ENCODE measurements around the gene LGR6. TPM values are rescaled to one million over a fixed set of nuclear protein-coding genes. Genes with fewer than 3 reads are reported as not detected.

Gene LGR6
- total RNA-seq, 6 donors from 2014 or later: 0.46 to 5.2 (median 1.1) TPM

- no peak overlapping the region for H3K4me3 ChIP-seq
- no peak for TF ChIP-seq CTCF (IDR thresholded peaks at IDR 0.05)
- no peak for TF ChIP-seq POLR2AphosphoS5 (IDR thresholded peaks at IDR 0.05)
- no peak for ATAC-seq (ENCODE audit: low FRiP score in 2 of 2)
- 69 to 80% methylated on average over 1 to 3 of the region's 3 CpGs for WGBS, 2 donors
- no peak overlapping the region for H3K27ac ChIP-seq
- H3K4me1 ChIP-seq: peaks cover 15 to 25% (median 20%) of the 10 kb centered on the region in 4 donors
- no peaks in the 10 kb centered on the region for H3K27me3 ChIP-seq
- DNase-seq: no peak
- H3K9me3 ChIP-seq: no peaks in the 10 kb centered on the region
- H3K36me3 ChIP-seq: no peaks in the 10 kb centered on the region
Measured at GRCh38 chr1:202146993-202147392, 46.6 kb upstream of the LGR6 start.

DNA sequence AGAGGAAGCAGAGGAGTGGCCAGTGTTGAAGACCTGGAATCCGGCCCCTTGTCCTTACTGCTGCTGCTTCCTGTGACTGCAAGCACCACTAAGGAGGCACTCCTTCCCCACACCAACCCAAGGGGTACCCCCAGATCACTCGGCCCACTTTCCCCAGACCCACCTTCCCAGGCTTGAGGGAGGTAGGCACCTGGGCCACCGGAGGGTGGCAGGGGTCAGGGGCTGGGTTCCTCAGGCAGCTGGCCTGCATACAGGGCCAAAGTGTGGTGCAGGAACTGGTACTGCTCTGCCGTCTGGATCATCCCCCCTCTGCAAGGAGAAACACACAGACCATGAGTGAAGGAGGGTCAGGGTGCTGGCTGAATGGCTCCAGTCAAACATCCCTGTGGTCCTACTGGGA lies 45.2 kb upstream of the LGR6 start:
- Histone ChIP-seq H3K9me3 (no peaks in the 10 kb centered on the region), H3K4me3 (no peak overlapping the region)

DNA sequence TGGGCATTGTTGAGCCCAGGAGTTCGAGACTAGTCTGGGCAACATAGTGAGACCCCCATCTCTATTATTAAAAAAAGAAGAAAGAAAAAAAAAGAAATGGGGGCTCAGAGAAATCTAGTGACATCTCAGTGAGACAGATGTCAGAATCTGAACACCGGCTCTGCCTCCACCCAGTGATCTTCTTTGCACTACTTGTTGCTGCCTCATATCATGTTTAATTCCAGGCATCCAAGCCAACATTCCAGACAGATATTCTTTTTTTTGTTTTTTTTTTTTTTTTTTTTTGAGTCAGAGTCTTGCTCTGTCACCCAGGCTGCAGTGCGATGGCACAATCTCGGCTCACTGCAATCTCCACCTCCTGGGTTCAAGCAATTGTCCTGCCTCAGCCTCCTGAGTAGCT lies 44.0 kb upstream of the LGR6 start:
- Histone ChIP-seq H3K27me3 (no peaks in the 10 kb centered on the region), H3K4me3 (no peak overlapping the region), H3K9me3 (no peaks in the 10 kb centered on the region), H3K36me3 (no peaks in the 10 kb centered on the region), H3K27ac (no peak overlapping the region), H3K4me1 (peaks cover 6 to 16% (median 9%) of the 10 kb centered on the region in 4 donors)
- ATAC-seq (ENCODE audit: low FRiP score in 2 of 2) (no peak), DNase-seq (no peak)
- TF ChIP-seq POLR2A (IDR thresholded peaks at IDR 0.05): no peak
- TF ChIP-seq POLR2AphosphoS5 (IDR thresholded peaks at IDR 0.05): no peak
- no peak for TF ChIP-seq CTCF (IDR thresholded peaks at IDR 0.05)
- no peak for TF ChIP-seq EP300 (IDR thresholded peaks at IDR 0.05)
- WGBS, 2 donors: 82 to 88% methylated on average over 4 of the region's 4 CpGs

More for the DNA sequence above, 45.2 kb upstream of the LGR6 start:
- WGBS, 2 donors: 73 to 75% methylated on average over 1 to 4 of the region's 4 CpGs
- H3K4me1 ChIP-seq: peaks cover 6 to 13% (median 9%) of the 10 kb centered on the region in 4 donors
- no peak for TF ChIP-seq POLR2AphosphoS5 (IDR thresholded peaks at IDR 0.05)
- TF ChIP-seq EP300 (IDR thresholded peaks at IDR 0.05): no peak
- TF ChIP-seq POLR2A (IDR thresholded peaks at IDR 0.05): no peak
- no peak for TF ChIP-seq CTCF (IDR thresholded peaks at IDR 0.05)
- ATAC-seq (ENCODE audit: low FRiP score in 2 of 2) (no peak), DNase-seq (no peak)
- H3K36me3 ChIP-seq: no peaks in the 10 kb centered on the region
- H3K27ac ChIP-seq: no peak overlapping the region
- H3K27me3 ChIP-seq: no peaks in the 10 kb centered on the region

GRCh38 chr1:202150187-202150586 lies 43.4 kb upstream of the LGR6 start:
- Histone ChIP-seq H3K4me3 (no peak overlapping the region), H3K4me1 (peaks cover 7 to 20% (median 10%) of the 10 kb centered on the region in 4 donors), H3K27ac (no peak overlapping the region), H3K27me3 (no peaks in the 10 kb centered on the region), H3K36me3 (no peaks in the 10 kb centered on the region), H3K9me3 (no peaks in the 10 kb centered on the region)
- no peak for DNase-seq
- no peak for ATAC-seq (ENCODE audit: low FRiP score in 2 of 2)
- TF ChIP-seq CTCF (IDR thresholded peaks at IDR 0.05): no peak
- WGBS, 2 donors: 89 to 91% methylated on average over 9 of the region's 9 CpGs

GRCh38 chr1:202150602-202151001 lies 43.0 kb upstream of the LGR6 start:
- Histone ChIP-seq H3K36me3 (no peaks in the 10 kb centered on the region), H3K4me1 (peaks cover 7 to 20% (median 10%) of the 10 kb centered on the region in 4 donors), H3K27ac (no peak overlapping the region), H3K4me3 (no peak overlapping the region), H3K27me3 (no peaks in the 10 kb centered on the region), H3K9me3 (no peaks in the 10 kb centered on the region)
- ATAC-seq (ENCODE audit: low FRiP score in 2 of 2) (no peak), DNase-seq (no peak)
- WGBS, 2 donors: 63 to 84% methylated on average over 8 of the region's 8 CpGs
- TF ChIP-seq EP300 (IDR thresholded peaks at IDR 0.05): no peak
- TF ChIP-seq CTCF (IDR thresholded peaks at IDR 0.05): no peak
- TF ChIP-seq POLR2AphosphoS5 (IDR thresholded peaks at IDR 0.05): no peak
- no peak for TF ChIP-seq POLR2A (IDR thresholded peaks at IDR 0.05)

Data from upper lobe of left lung (tissue), 6 donors.